Activated T-helper 17 cell treated with anti-CD3 and anti-CD28 coated beads, Interleukin-2, amount 50 U/mL, for 72 hours (primary cell): Measurements from ENCODE around the gene PRKCH. TPM values are rescaled to one million over a fixed set of nuclear protein-coding genes. Genes with fewer than 3 reads are reported as not detected.

Experiments
- ATAC-seq: fragments of 150-1000 bp; cut with Tn5 transposase; replicated peaks from 2 replicates; pipeline ENCODE4 v1.10.0; 2021; ENCODE audit warnings: mild to moderate bottlenecking, moderate library complexity
- H3K27ac Mint-ChIP-seq: one replicate; pipeline ENCODE4 v1.8.0; 2022; ENCODE audit warnings: mixed read lengths
- H3K27me3 Mint-ChIP-seq: one replicate; pipeline ENCODE4 v1.8.0; 2022; ENCODE audit warnings: mixed read lengths
- H3K36me3 Mint-ChIP-seq: one replicate; pipeline ENCODE4 v1.8.0; 2022; ENCODE audit warnings: low read depth, mild to moderate bottlenecking, mixed read lengths
- H3K4me1 Mint-ChIP-seq: one replicate; pipeline ENCODE4 v1.8.0; 2022; ENCODE audit warnings: mixed read lengths
- H3K4me3 Mint-ChIP-seq: one replicate; pipeline ENCODE4 v1.8.0; 2022; ENCODE audit warnings: mild to moderate bottlenecking, mixed read lengths
- H3K9me3 Mint-ChIP-seq: one replicate; pipeline ENCODE4 v1.8.0; 2022; ENCODE audit warnings: mixed read lengths
- total RNA-seq, 2 donors: library from RNA; stranded (reverse); gene quantifications; one replicate each; pipeline ENCODE4 v1.2.3, GENCODE V29; 2022

PRKCH gene
- total RNA-seq, 2 donors from 2014 or later: 127 to 148 TPM

- H3K4me3 Mint-ChIP-seq: peak overlapping the region; percentile 92
- peaks cover 49% of the 10 kb centered on the region for H3K36me3 Mint-ChIP-seq
- peaks cover 20% of the 10 kb centered on the region for H3K4me1 Mint-ChIP-seq
- ATAC-seq: peak; percentile 13
- H3K27me3 Mint-ChIP-seq: no peaks in the 10 kb centered on the region
- H3K9me3 Mint-ChIP-seq: no peaks in the 10 kb centered on the region
- H3K27ac Mint-ChIP-seq: peak overlapping the region; percentile 90
Measured at GRCh38 chr14:61322011-61322798, 826 bp downstream of the PRKCH start.

- peak; percentile 49 for ATAC-seq
Measured at GRCh38 chr14:61322799-61323290, 1.5 kb downstream of the PRKCH start.

GRCh38 chr14:61323970-61324369 lies 2.6 kb downstream of the PRKCH start:
- no peak for ATAC-seq
- Mint-ChIP-seq H3K36me3 (peaks cover 65% of the 10 kb centered on the region), H3K27ac (peak overlapping the region; percentile 90), H3K27me3 (no peaks in the 10 kb centered on the region), H3K9me3 (no peaks in the 10 kb centered on the region), H3K4me1 (peaks cover 33% of the 10 kb centered on the region), H3K4me3 (peak overlapping the region; percentile 92)

More at GRCh38 chr14:61322799-61323290, 1.5 kb downstream of the PRKCH start:
- no peaks in the 10 kb centered on the region for H3K9me3 Mint-ChIP-seq
- H3K4me1 Mint-ChIP-seq: peaks cover 23% of the 10 kb centered on the region
- H3K27me3 Mint-ChIP-seq: no peaks in the 10 kb centered on the region
- H3K36me3 Mint-ChIP-seq: peaks cover 55% of the 10 kb centered on the region
- peak overlapping the region; percentile 90 for H3K27ac Mint-ChIP-seq
- peak overlapping the region; percentile 92 for H3K4me3 Mint-ChIP-seq

GRCh38 chr14:61325166-61325565 lies 3.8 kb downstream of the PRKCH start:
- ATAC-seq: peak; percentile 5
- Mint-ChIP-seq H3K9me3 (no peaks in the 10 kb centered on the region), H3K27ac (peak overlapping the region; percentile 90), H3K36me3 (peaks cover 77% of the 10 kb centered on the region), H3K4me3 (peak overlapping the region; percentile 92), H3K27me3 (no peaks in the 10 kb centered on the region), H3K4me1 (peaks cover 44% of the 10 kb centered on the region)

GRCh38 chr14:61326146-61326545 lies 4.8 kb downstream of the PRKCH start:
- peak overlapping the region; percentile 90 for H3K27ac Mint-ChIP-seq
- H3K4me1 Mint-ChIP-seq: peaks cover 44% of the 10 kb centered on the region
- H3K4me3 Mint-ChIP-seq: peak overlapping the region; percentile 92
- ATAC-seq: peak; percentile 27
- no peaks in the 10 kb centered on the region for H3K9me3 Mint-ChIP-seq
- no peaks in the 10 kb centered on the region for H3K27me3 Mint-ChIP-seq
- H3K36me3 Mint-ChIP-seq: peaks cover 84% of the 10 kb centered on the region

- no peaks in the 10 kb centered on the region for H3K9me3 Mint-ChIP-seq
- H3K4me1 Mint-ChIP-seq: peaks cover 46% of the 10 kb centered on the region
- ATAC-seq: no peak
- H3K4me3 Mint-ChIP-seq: peak overlapping the region; percentile 92
- peaks cover 87% of the 10 kb centered on the region for H3K36me3 Mint-ChIP-seq
- H3K27ac Mint-ChIP-seq: peak overlapping the region; percentile 90
- no peaks in the 10 kb centered on the region for H3K27me3 Mint-ChIP-seq
Measured at GRCh38 chr14:61326847-61327246, 5.5 kb downstream of the PRKCH start.

GRCh38 chr14:61328626-61329262 lies 7.4 kb downstream of the PRKCH start:
- H3K4me1 Mint-ChIP-seq: peaks cover 56% of the 10 kb centered on the region
- H3K4me3 Mint-ChIP-seq: peak overlapping the region; percentile 92
- H3K27me3 Mint-ChIP-seq: no peaks in the 10 kb centered on the region
- ATAC-seq: peak; percentile 22
- peak overlapping the region; percentile 90 for H3K27ac Mint-ChIP-seq
- H3K9me3 Mint-ChIP-seq: no peaks in the 10 kb centered on the region
- H3K36me3 Mint-ChIP-seq: peaks cover 85% of the 10 kb centered on the region

- peak; percentile 18 for ATAC-seq
- H3K27ac Mint-ChIP-seq: peak overlapping the region; percentile 90
- H3K4me1 Mint-ChIP-seq: peaks cover 58% of the 10 kb centered on the region
- H3K27me3 Mint-ChIP-seq: no peaks in the 10 kb centered on the region
- peak overlapping the region; percentile 92 for H3K4me3 Mint-ChIP-seq
- H3K36me3 Mint-ChIP-seq: peaks cover 85% of the 10 kb centered on the region
- no peaks in the 10 kb centered on the region for H3K9me3 Mint-ChIP-seq
Measured at GRCh38 chr14:61329478-61330051, 8.2 kb downstream of the PRKCH start.

GRCh38 chr14:61330511-61330910 lies 9.1 kb downstream of the PRKCH start:
- H3K27ac Mint-ChIP-seq: peak overlapping the region; percentile 90
- H3K27me3 Mint-ChIP-seq: no peaks in the 10 kb centered on the region
- H3K36me3 Mint-ChIP-seq: peaks cover 83% of the 10 kb centered on the region
- peak overlapping the region; percentile 92 for H3K4me3 Mint-ChIP-seq
- H3K4me1 Mint-ChIP-seq: peaks cover 60% of the 10 kb centered on the region
- H3K9me3 Mint-ChIP-seq: no peaks in the 10 kb centered on the region
- ATAC-seq: peak; percentile 54

GRCh38 chr14:61331992-61332657 lies 10.7 kb downstream of the PRKCH start:
- no peak for ATAC-seq
- no peaks in the 10 kb centered on the region for H3K9me3 Mint-ChIP-seq
- H3K27ac Mint-ChIP-seq: peak overlapping the region; percentile 97
- H3K4me3 Mint-ChIP-seq: peak overlapping the region; percentile 92
- H3K27me3 Mint-ChIP-seq: no peaks in the 10 kb centered on the region
- H3K36me3 Mint-ChIP-seq: peaks cover 79% of the 10 kb centered on the region
- H3K4me1 Mint-ChIP-seq: peaks cover 59% of the 10 kb centered on the region

GRCh38 chr14:61332658-61333029 lies 11.3 kb downstream of the PRKCH start:
- ATAC-seq: peak; percentile 6
- Mint-ChIP-seq H3K4me3 (peak overlapping the region; percentile 92), H3K27me3 (no peaks in the 10 kb centered on the region), H3K9me3 (no peaks in the 10 kb centered on the region), H3K4me1 (peaks cover 56% of the 10 kb centered on the region), H3K27ac (peak overlapping the region; percentile 97), H3K36me3 (peaks cover 77% of the 10 kb centered on the region)

GRCh38 chr14:61333087-61333486 lies 11.7 kb downstream of the PRKCH start:
- Mint-ChIP-seq H3K9me3 (no peaks in the 10 kb centered on the region), H3K36me3 (peaks cover 79% of the 10 kb centered on the region), H3K4me1 (peaks cover 60% of the 10 kb centered on the region), H3K4me3 (peak overlapping the region; percentile 92), H3K27ac (peak overlapping the region; percentile 97), H3K27me3 (no peaks in the 10 kb centered on the region)
- no peak for ATAC-seq

GRCh38 chr14:61334197-61334701 lies 12.9 kb downstream of the PRKCH start:
- Mint-ChIP-seq H3K27ac (peak overlapping the region; percentile 97), H3K27me3 (no peaks in the 10 kb centered on the region), H3K9me3 (no peaks in the 10 kb centered on the region), H3K4me1 (peaks cover 57% of the 10 kb centered on the region), H3K36me3 (peaks cover 77% of the 10 kb centered on the region), H3K4me3 (peak overlapping the region; percentile 92)
- peak; percentile 12 for ATAC-seq

- peaks cover 52% of the 10 kb centered on the region for H3K4me1 Mint-ChIP-seq
- no peaks in the 10 kb centered on the region for H3K27me3 Mint-ChIP-seq
- H3K4me3 Mint-ChIP-seq: peak overlapping the region; percentile 92
- ATAC-seq: no peak
- H3K9me3 Mint-ChIP-seq: no peaks in the 10 kb centered on the region
- peaks cover 73% of the 10 kb centered on the region for H3K36me3 Mint-ChIP-seq
- H3K27ac Mint-ChIP-seq: peak overlapping the region; percentile 97
Measured at GRCh38 chr14:61335049-61335448, 13.7 kb downstream of the PRKCH start.
